ENCODE results near the gene CDC14B.

DNA sequence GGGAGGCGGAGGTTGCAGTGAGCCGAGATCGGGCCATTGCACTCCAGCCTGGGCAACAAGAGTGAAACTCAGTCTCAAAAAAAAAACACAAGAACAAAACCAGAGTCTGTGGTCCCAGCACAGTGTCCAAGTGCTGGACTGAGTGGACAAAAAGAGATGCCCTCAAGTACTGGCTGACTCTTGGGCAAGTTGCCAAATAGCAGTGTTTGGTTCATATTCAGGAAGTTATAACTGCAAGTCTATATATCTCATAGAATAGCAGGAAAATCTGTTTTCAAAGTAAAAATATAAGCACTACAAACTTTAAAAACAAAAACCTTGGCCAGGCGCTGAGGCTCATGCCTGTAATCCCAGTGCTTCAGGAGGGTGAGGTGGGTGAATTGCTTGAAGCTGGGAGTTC lies 162.4 kb downstream of the CDC14B start:
- TF ChIP-seq, protein P1, sequence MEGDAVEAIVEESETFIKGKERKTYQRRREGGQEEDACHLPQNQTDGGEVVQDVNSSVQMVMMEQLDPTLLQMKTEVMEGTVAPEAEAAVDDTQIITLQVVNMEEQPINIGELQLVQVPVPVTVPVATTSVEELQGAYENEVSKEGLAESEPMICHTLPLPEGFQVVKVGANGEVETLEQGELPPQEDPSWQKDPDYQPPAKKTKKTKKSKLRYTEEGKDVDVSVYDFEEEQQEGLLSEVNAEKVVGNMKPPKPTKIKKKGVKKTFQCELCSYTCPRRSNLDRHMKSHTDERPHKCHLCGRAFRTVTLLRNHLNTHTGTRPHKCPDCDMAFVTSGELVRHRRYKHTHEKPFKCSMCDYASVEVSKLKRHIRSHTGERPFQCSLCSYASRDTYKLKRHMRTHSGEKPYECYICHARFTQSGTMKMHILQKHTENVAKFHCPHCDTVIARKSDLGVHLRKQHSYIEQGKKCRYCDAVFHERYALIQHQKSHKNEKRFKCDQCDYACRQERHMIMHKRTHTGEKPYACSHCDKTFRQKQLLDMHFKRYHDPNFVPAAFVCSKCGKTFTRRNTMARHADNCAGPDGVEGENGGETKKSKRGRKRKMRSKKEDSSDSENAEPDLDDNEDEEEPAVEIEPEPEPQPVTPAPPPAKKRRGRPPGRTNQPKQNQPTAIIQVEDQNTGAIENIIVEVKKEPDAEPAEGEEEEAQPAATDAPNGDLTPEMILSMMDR (IDR thresholded peaks at IDR 0.05) = no peak
- TF ChIP-seq POLR2A (IDR thresholded peaks at IDR 0.05) = no peak
